ENCODE results near the gene TMED5.

Gene TMED5

GRCh38 chr1:93124556-93125355, 55.5 kb downstream of the TMED5 start:
- DNase-seq (ENCODE audit: low read depth, low spot score) = no peak

DNA sequence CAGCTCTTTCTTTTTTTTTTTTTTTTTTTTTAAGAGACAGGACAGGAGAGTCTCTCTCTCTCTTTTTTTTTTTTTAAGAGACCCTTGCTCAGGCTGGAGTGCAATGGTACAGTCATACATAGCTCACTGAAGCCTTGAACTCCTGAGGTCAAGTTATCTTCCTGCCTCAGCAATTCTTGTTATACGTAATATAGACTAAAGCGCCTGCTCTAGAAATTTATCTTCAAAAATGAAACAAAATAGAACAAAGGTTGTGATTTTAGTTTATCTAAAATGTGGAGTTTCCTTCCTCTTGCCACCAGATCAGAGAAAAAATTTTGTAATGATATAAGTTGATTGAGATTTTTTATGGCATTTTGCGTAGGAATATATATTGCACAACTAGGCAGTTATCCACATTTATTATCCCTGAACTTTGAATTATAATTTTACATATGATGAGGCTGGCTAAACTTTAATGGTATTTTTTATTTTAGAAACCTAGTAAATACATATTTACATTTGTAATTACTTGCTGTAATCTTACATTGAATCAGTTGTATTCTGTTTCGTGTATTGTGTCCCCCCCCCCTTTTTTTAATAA, 56.9 kb downstream of the TMED5 start:
- DNase-seq (ENCODE audit: low read depth, low spot score) = no peak

DNA sequence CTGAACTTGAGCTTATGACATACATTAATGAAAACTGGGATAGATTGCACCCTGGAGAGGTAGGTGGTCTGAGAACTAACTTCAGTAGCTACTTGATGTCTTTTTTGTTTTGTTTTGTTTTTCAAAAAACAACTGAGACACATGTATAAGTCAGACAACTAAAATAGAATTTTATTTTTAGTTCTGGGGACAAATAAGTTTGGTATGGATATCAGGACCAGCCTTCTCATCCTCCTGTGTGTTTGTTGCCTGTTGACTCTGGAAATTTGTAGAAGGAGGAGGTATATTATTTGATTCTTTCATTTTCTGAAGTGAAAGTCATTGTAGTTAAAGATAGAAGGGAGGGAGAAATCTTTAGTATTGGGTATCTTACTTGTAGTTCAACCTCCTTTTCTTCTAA, 59.6 kb downstream of the TMED5 start:
- no peak for DNase-seq (ENCODE audit: low read depth, low spot score)

GRCh38 chr1:93114391-93114790, 65.8 kb downstream of the TMED5 start:
- DNase-seq (ENCODE audit: low read depth, low spot score) = no peak

GRCh38 chr1:93113127-93113526, 67.1 kb downstream of the TMED5 start:
- no peak for DNase-seq (ENCODE audit: low read depth, low spot score)

GRCh38 chr1:93111561-93111960, 68.7 kb downstream of the TMED5 start:
- DNase-seq (ENCODE audit: low read depth, low spot score) = no peak

- DNase-seq (ENCODE audit: low read depth, low spot score) = no peak
These were observed 69.1 kb downstream of the TMED5 start for GRCh38 chr1:93111065-93111464.

DNA sequence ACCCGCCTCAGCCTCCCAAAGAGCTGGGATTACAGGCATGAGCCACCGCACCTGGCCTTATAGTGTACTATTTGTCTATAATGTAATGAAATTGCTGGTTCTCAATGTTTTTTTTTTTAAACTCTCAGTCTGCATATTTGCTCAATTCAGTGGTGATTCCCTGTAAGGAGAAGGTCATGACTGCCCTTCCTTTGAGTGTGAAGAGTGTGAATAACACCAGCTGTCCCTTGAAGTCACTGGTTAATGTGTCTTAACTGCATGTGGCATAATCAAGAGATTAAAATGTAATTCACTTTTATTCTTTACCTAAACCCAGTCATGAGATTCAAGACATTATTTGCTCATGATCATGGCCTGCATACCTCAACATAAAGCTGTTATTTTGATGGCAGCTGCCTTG, 70.6 kb downstream of the TMED5 start:
- DNase-seq (ENCODE audit: low read depth, low spot score) = no peak

DNA sequence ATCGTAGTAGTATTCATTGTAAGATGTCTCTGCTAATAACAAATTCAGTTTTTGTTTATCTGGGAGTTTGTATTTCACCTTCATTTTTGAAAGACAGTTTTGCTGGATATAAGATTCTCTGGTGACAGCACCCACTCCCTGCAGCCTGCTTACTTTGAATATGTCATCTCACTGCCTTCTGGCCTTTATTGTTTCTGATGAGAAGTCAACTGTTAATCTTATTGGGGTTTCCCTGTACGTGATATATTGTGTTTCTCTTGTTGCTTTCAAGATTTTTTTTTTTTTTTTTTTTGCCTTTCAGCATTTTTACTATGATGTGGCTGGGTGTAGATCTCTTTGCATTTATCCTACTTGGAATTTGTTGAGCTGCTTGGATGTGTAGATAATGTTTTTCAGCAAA, 71.9 kb downstream of the TMED5 start:
- no peak for DNase-seq (ENCODE audit: low read depth, low spot score)

DNA sequence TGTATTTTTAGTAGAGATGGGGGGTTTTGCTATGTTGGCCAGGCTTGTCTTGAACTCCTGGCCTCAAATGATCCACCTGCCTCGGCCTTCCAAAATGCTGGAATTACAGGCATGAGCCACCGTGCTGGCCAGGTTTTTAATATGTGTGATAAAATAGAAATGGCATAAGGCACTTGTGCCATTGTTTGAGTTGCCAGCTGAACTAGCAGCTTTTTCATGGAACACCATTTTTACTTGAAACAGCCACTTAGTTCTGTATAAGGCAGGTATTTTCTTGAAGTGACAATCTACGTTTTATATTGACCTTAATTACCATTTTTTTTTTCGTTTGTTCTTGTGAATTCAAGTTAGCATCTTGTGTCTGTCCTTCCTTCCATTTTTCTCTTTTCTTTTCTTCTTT, 72.8 kb downstream of the TMED5 start:
- DNase-seq (ENCODE audit: low read depth, low spot score) = no peak

DNA sequence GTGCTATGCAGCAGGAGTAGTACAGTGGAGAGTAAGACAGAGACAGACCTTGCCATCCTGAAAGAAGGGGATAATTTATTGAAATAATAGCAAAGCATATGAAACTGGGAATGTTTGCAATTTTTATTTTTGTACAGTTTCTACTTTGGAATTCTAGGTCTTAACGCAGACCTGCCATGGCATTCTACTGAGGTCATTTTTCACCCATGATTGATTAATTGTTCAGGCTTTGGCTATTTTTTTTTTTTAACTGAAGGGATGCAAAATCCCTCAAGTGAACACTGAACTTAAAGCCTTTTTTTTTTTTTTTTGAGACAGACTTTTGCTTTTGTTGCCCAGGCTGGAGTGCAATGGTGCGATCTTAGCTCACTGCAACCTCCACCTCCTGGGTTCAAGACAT, 74.0 kb downstream of the TMED5 start:
- no peak for DNase-seq (ENCODE audit: low read depth, low spot score)

DNA sequence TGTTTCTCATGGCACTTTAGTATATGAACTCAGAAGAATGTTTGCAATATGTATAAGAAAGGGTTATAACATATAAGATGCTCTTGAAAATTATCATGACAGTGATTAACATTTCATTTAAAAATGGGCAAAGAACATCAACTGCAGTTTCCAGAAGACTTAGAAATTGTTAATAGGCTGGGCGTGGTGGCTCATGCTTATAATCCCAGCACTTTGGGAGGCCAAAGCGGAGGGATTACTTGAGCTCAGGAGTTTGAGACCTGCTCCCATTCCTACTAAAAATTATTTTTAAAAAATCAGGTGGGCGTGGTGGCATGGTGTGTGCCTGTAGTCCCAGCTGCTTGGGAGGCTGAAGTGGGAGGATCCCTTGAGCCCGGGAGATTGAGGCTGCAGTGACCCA, 78.1 kb downstream of the TMED5 start:
- no peak for DNase-seq (ENCODE audit: low read depth, low spot score)
